Skeletal muscle cell (primary cell): ENCODE data around the gene PTPRN2.
"Not testable (repeated sequence)": the region's sequence is repeated elsewhere in the genome, so short reads cannot be mapped to it uniquely, and the experiment has no call there.

Experiments used
- DNase-seq: peaks from one replicate; pipeline ENCODE4 v3.0.0-alpha.2; 2010; ENCODE audit warnings: low read depth
- H3K4me3 ChIP-seq: 2 replicates; pipeline ENCODE4 v1.5.1; 2011; ENCODE audit warnings: low read depth, mild to moderate bottlenecking, control low read depth, low read length, moderate library complexity

PTPRN2 gene

GRCh38 chr7:158458716-158459282, 128.8 kb downstream of the PTPRN2 start:
- no peak overlapping the region for H3K4me3 ChIP-seq

GRCh38 chr7:158458096-158458495, 129.5 kb downstream of the PTPRN2 start:
- no peak overlapping the region for H3K4me3 ChIP-seq
- no peak for DNase-seq

More at GRCh38 chr7:158458716-158459282, 128.8 kb downstream of the PTPRN2 start:
- DNase-seq = no peak

GRCh38 chr7:158457586-158457985, 130.0 kb downstream of the PTPRN2 start:
- not testable (repeated sequence) for DNase-seq

GRCh38 chr7:158454631-158455030, 133.0 kb downstream of the PTPRN2 start:
- H3K4me3 ChIP-seq = no peak overlapping the region
- no peak for DNase-seq

More at GRCh38 chr7:158457586-158457985, 130.0 kb downstream of the PTPRN2 start:
- H3K4me3 ChIP-seq = not testable (repeated sequence)

- no peak overlapping the region for H3K4me3 ChIP-seq
- no peak for DNase-seq
Measured at GRCh38 chr7:158453663-158454062, 134.0 kb downstream of the PTPRN2 start.

GRCh38 chr7:158452331-158452730, 135.3 kb downstream of the PTPRN2 start:
- no peak overlapping the region for H3K4me3 ChIP-seq
- no peak for DNase-seq

GRCh38 chr7:158450476-158451124, 137.0 kb downstream of the PTPRN2 start:
- DNase-seq = no peak
- no peak overlapping the region for H3K4me3 ChIP-seq

- no peak overlapping the region for H3K4me3 ChIP-seq
- no peak for DNase-seq
Measured at GRCh38 chr7:158449942-158450341, 137.7 kb downstream of the PTPRN2 start.

- DNase-seq = no peak
- no peak overlapping the region for H3K4me3 ChIP-seq
Measured at GRCh38 chr7:158449266-158449665, 138.4 kb downstream of the PTPRN2 start.

- H3K4me3 ChIP-seq = no peak overlapping the region
- no peak for DNase-seq
Measured at GRCh38 chr7:158448430-158449100, 139.1 kb downstream of the PTPRN2 start.

GRCh38 chr7:158447506-158448171, 140.0 kb downstream of the PTPRN2 start:
- no peak for DNase-seq
- H3K4me3 ChIP-seq = no peak overlapping the region

- H3K4me3 ChIP-seq = no peak overlapping the region
- DNase-seq = no peak
Measured at GRCh38 chr7:158447151-158447505, 140.5 kb downstream of the PTPRN2 start.

GRCh38 chr7:158446706-158447105, 140.9 kb downstream of the PTPRN2 start:
- DNase-seq = no peak
- no peak overlapping the region for H3K4me3 ChIP-seq

- DNase-seq = no peak
- H3K4me3 ChIP-seq = no peak overlapping the region
Measured at GRCh38 chr7:158446281-158446680, 141.3 kb downstream of the PTPRN2 start.

GRCh38 chr7:158445421-158446175, 142.0 kb downstream of the PTPRN2 start:
- no peak overlapping the region for H3K4me3 ChIP-seq
- DNase-seq = no peak

- no peak for DNase-seq
- H3K4me3 ChIP-seq = no peak overlapping the region
Measured at GRCh38 chr7:158444501-158445420, 142.9 kb downstream of the PTPRN2 start.

- H3K4me3 ChIP-seq = no peak overlapping the region
- no peak for DNase-seq
Measured at GRCh38 chr7:158443688-158444483, 143.7 kb downstream of the PTPRN2 start.
